GM10266 (cell line): ENCODE results near the gene SLC25A21.

Experiments
- DNase-seq: peaks from one replicate; pipeline ENCODE4 v3.0.0; 2012; ENCODE audit errors: extremely low spot score
- CTCF ChIP-seq: IDR thresholded peaks from 2 replicates; pipeline ENCODE4 v1.5.1; 2012; ENCODE audit warnings: mild to moderate bottlenecking, low read depth; ENCODE audit not compliant: control insufficient read depth, insufficient read depth; ENCODE audit errors: missing control alignments

The SLC25A21 gene

GRCh38 chr14:36791402-36791801, 381.0 kb downstream of the SLC25A21 start:
- no peak for DNase-seq
- TF ChIP-seq CTCF: no peak

GRCh38 chr14:36785511-36785910, 386.9 kb downstream of the SLC25A21 start:
- DNase-seq: no peak
- no peak for TF ChIP-seq CTCF

GRCh38 chr14:36784541-36784940, 387.9 kb downstream of the SLC25A21 start:
- TF ChIP-seq CTCF: no peak
- no peak for DNase-seq

GRCh38 chr14:36781897-36782296, 390.5 kb downstream of the SLC25A21 start:
- no peak for DNase-seq
- no peak for TF ChIP-seq CTCF

GRCh38 chr14:36773558-36773957, 398.8 kb downstream of the SLC25A21 start:
- no peak for DNase-seq
- TF ChIP-seq CTCF: no peak

- no peak for TF ChIP-seq CTCF
- no peak for DNase-seq
Observed at GRCh38 chr14:36773136-36773540, 399.3 kb downstream of the SLC25A21 start.

GRCh38 chr14:36771028-36771640, 401.3 kb downstream of the SLC25A21 start:
- DNase-seq: no peak
- no peak for TF ChIP-seq CTCF
